WI38 (cell line): Measurements from ENCODE around the gene PHACTR1.

Experiments used
- H3K4me3 ChIP-seq: 2 replicates; pipeline ENCODE4 v1.5.1; 2011; ENCODE audit warnings: low read depth, mild to moderate bottlenecking, control low read depth, low read length
- TF ChIP-seq, protein P1 (sequence below): IDR thresholded peaks from 2 replicates; pipeline ENCODE4 v1.5.1; 2012; ENCODE audit warnings: low read depth, mild to moderate bottlenecking, control low read depth, low read length

Gene PHACTR1

DNA sequence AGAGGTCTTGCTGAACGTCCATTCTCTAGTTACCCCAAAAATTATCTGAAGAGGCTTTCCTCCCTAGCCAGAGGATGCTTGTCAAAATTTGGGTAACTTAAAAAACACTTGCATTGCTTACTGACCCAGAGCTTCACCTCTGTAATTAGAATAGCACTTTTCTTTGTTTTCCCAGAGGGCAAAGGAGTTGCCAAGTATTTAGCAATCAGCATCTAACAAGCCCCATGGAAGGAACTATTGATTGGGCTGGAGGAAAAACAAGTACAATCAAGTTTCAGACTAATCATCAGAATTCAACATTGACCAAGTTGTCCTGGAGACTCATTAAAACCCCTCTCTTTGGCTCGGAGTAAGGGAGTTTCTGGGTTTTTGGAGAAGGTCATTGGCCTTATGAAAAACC lies 385.4 kb downstream of the PHACTR1 start:
- TF ChIP-seq, protein P1, sequence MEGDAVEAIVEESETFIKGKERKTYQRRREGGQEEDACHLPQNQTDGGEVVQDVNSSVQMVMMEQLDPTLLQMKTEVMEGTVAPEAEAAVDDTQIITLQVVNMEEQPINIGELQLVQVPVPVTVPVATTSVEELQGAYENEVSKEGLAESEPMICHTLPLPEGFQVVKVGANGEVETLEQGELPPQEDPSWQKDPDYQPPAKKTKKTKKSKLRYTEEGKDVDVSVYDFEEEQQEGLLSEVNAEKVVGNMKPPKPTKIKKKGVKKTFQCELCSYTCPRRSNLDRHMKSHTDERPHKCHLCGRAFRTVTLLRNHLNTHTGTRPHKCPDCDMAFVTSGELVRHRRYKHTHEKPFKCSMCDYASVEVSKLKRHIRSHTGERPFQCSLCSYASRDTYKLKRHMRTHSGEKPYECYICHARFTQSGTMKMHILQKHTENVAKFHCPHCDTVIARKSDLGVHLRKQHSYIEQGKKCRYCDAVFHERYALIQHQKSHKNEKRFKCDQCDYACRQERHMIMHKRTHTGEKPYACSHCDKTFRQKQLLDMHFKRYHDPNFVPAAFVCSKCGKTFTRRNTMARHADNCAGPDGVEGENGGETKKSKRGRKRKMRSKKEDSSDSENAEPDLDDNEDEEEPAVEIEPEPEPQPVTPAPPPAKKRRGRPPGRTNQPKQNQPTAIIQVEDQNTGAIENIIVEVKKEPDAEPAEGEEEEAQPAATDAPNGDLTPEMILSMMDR, result no peak
- H3K4me3 ChIP-seq, result no peak overlapping the region

DNA sequence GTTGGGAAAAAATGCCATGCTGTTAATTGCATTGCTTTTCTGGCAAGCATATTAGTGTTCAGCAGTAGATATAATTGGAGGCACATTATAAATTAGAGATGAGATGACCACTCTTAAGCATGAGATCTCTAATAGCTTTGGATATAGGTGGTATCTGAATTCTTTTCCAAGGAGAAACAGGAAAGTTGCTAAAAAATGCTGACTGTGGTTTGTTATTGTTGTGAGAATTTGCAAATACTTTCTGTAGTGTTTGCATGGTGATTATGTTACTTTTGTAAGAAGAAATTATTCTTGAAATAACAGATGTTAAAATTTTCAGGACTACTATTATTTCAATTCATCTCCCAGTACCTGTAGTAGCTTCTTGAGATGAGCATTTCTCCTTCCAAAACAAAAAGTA lies 386.6 kb downstream of the PHACTR1 start:
- TF ChIP-seq, protein P1, result no peak
- no peak overlapping the region for H3K4me3 ChIP-seq

DNA sequence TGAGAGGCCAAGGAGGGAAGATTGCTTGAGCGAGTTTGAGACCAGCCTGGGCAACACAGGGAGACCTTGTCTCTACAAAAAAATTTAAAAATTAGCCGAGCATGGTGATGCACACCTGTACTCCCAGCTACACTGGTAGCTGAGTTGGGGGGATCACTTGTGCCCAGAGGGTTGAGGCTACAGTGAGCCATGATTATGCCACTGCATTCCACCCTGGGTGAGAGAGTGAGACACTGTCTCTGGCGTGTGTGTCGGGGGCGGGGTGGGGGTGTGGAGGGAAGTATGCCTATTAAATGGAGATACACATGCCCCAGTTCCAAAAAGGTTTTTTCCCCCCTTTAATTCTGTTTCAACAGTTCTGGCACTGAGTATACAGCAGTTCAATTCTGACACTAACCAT lies 388.6 kb downstream of the PHACTR1 start:
- TF ChIP-seq, protein P1, result no peak
- H3K4me3 ChIP-seq, result no peak overlapping the region

DNA sequence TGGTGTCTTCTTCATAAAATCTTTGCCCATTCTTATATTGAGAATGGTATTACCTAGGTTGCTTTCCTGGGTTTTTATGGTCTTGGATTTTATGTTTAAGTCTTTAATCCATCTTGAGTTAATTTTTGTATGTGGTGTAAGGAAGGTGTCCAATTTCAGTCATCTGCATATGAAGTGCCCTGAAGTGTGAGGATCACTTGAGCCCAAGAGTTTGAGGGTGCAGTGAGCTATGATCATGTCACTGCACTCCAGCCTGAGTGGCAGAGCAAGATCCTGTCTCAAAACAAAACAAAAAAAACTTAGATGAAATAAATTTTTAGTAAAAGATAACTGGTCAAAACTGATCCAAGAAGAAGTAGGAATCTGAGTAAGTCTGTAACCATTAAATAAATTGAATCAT lies 396.4 kb downstream of the PHACTR1 start:
- TF ChIP-seq, protein P1, result no peak
- H3K4me3 ChIP-seq, result no peak overlapping the region

DNA sequence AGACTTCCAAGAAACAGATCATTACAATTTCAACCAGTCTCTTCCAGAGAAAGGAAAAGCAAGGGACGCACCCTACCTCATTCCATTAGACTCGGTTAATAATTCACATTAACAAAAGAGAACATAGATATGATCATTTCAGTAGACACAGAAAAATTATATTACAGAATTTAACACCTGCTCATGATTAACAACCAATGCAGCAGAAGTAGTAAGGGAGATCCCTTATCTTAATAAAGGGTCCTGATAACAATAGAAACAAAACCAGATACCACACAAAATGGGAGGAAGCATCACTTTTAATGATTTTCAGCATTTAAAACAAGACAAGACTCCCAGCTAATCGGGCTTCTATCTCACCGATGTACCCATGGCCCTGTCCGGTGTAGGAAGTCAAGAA lies 396.8 kb downstream of the PHACTR1 start:
- TF ChIP-seq, protein P1, result no peak
- no peak overlapping the region for H3K4me3 ChIP-seq

DNA sequence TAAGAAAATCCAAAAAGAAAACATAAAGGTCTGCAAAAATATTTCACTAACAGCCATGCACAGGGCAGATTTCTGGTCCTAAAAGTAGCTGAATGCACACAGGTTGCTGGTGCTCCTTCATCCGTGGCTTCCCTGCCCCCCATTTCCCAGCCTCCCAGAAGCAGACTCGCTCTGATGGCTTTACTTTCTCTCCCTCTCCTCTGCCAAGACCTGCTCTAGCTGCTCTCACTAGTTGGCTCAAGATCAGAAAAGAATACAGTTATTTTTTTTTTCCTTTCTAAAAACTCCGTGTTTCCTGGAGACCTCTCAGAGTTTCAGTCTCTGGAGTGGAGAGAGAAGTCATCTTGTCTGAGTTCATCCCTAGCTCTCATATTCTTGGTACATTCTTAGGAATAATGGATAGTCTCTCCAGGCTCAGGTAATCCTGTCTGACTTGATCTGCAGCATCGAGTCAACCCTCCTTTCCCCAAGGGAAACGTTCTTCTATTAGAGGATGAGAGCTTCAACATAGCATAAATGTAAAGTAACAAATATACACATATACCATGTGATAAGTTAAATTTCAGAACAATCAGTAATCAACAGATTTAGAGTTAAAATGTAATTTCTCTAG lies 397.5 kb downstream of the PHACTR1 start:
- TF ChIP-seq, protein P1, result no peak
- no peak overlapping the region for H3K4me3 ChIP-seq

DNA sequence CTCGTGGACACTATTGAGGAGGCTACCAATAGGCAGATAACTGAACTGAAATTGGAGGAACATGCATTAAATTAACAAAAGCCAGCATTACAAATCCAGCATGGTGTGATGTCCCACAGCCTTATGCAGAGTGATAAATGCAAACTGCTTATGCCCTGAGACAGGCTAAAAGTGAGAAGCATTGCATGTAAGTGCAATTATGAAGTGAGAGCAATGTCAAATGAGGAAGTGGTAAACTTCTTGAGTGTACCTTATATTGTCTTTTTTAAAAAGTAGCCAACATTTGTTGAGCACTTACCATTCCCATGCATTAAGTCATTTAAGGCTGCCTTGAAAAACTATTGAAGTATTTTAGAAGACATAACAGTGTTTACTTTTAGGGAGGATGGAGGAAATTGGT lies 399.6 kb downstream of the PHACTR1 start:
- H3K4me3 ChIP-seq, result no peak overlapping the region

More for the DNA sequence above, 399.6 kb downstream of the PHACTR1 start:
- TF ChIP-seq, protein P1, result no peak
